Measurements from ENCODE around the gene NSL1. TPM values are rescaled to one million over a fixed set of nuclear protein-coding genes. Genes with fewer than 3 reads are reported as not detected.

The NSL1 gene
- polyA plus RNA-seq, 12 donors: 30.0 to 42.9 (median 33.0) TPM; not detected in 1

- DNase-seq: no peak
Observed at GRCh38 chr1:212688341-212689047, 103.1 kb downstream of the NSL1 start.

DNA sequence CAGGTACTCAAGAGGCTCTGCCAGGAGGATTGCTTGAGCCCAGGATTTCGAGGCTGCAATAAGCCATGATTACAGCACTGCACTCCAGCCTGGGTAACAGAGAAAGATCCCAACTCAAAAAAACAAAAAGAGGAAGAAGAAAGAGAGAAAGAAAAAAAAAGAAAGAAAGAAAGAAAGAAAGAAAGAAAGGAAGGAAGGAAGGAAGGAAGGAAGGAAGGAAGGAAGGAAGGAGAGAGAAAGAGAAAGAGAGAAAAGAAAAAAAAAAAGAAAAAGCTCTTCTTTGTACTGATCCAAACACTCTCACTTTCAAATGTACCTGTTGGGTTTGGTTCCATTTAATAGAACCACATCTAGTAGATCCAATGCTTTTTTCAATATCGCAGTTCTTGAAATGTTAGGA, 103.8 kb downstream of the NSL1 start:
- DNase-seq: no peak

DNA sequence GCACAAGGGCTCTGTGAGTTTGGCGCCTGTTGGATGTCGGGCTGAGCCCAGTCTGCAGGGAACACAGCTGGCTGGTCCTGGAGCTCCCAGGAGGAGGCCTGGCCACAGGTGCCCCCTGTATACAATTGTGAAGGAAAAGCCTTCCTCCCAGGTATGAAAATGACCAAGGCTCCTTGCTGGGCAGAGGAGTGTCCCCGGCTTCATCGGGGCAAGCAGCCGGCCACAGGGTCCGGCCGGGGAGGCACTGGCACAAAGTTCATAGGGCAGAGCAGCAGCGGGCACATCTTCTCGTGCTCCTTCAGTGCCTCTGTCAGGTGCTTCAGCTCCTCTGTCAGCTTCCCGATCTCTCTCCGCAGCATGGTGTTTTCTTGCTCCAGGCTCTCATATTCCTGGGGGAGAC, 105.0 kb downstream of the NSL1 start:
- DNase-seq: no peak

DNA sequence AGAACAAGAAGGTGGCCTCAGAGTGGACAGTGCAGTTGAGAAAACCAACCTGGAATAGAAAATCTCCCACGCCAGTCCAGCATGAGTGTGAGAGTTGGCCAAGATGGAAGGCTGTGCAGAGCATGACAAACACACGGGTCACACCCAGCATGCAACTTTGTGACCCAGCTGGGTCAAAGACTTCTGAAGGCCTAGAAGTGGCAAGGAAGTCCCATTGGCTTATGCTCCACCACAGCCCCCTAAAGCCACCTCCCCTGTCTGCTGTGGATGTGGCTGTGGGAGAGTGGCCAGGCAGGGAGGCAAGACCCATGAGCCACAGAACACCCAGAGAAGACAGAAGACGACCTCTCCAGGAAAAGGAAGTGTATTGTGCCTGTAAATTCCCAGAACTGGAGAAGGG, 105.5 kb downstream of the NSL1 start:
- no peak for DNase-seq

GRCh38 chr1:212685429-212685828, 106.1 kb downstream of the NSL1 start:
- no peak for DNase-seq

- DNase-seq: no peak
Observed at GRCh38 chr1:212684521-212685090, 107.0 kb downstream of the NSL1 start.

DNA sequence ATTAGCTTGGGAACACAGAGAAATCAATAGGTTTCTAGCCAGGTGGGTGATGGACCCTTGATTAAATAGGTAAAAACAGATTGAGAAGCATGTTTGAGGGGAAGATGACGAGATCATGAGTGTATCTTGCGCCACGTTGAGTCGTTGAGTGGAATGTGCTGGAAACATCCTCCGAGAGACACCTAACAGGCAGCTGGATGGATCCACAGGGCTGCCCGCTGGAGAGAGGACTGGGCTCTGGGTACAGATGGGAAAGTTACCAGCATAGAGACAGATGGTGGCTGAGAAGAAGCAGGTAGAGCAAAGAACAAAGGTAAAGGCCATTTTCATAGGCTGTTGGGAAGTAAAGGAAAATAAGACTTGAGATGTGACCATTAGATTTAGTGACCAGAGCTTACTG, 107.5 kb downstream of the NSL1 start:
- DNase-seq: no peak

DNA sequence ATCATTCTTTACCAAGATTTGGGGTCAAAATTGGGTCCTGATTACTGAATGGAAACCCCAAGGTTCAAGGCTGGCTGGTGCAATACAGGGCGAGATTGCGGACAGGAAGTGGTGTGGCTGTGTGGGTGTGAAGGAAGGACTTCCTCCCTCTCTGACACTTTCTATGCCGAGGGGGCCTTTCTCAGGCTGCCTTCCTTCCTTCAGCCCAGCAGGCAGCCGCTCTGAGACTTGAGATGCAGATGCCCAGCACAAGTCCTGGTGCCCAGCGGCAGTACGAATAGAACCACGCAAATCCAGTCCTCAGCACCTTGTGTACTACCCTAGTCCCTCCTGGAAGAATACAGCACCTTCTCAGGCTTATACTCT, 108.2 kb downstream of the NSL1 start:
- DNase-seq: no peak

GRCh38 chr1:212680680-212681389, 110.7 kb downstream of the NSL1 start:
- DNase-seq: no peak

- DNase-seq: no peak
Observed at GRCh38 chr1:212678456-212679410, 112.8 kb downstream of the NSL1 start.

DNA sequence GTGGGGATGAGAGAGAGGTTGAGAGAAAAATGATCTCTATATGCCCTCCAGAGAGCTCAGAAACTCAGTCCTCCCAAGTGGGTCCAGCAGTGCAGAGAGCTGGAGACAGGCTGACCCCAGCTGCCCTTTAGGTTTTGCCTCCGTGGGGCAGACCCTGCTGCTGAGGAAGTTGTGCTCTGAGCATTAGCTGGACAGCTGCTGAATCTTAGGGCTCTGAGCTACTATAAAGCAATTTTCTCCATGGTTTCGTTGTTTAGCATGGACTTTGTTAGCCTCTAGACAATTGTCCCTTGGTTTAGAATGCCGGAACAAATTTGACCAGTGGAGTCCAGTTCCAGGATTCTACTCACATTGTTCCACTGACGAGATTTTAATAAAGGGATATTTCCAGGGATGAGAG, 114.0 kb downstream of the NSL1 start:
- DNase-seq: no peak

GRCh38 chr1:212677136-212677535, 114.4 kb downstream of the NSL1 start:
- DNase-seq: no peak

Other genes with a start within 250 kb of the NSL1 start
- 100 to 1,000 TPM in 1 of 12 donors, 10 to 100 TPM in 10, not detected in 1; 11.9 to 120 (median 48.5) TPM for gene ATF3, start 183.0 kb downstream of the NSL1 start, polyA plus RNA-seq (ENCODE audit: insufficient read length in 12 of 12)
- gene BATF3, start 91.9 kb downstream of the NSL1 start, polyA plus RNA-seq (ENCODE audit: insufficient read length in 12 of 12): 1 to 10 TPM in 8 of 12 donors, under 1 TPM in 2, not detected in 2; 0.64 to 3.3 (median 1.6) TPM
- 10 to 100 TPM in 10 of 12 donors, 1 to 10 TPM in 1, not detected in 1; 9.6 to 27.0 (median 11.6) TPM for gene TATDN3, start 117 bp upstream of the NSL1 start, polyA plus RNA-seq (ENCODE audit: insufficient read length in 12 of 12)
- gene SPATA45, start 55.9 kb upstream of the NSL1 start, polyA plus RNA-seq (ENCODE audit: insufficient read length in 12 of 12): under 1 TPM in 5 of 12 donors, not detected in 7; 0.33 to 0.94 (median 0.57) TPM
- gene FLVCR1, start 66.5 kb upstream of the NSL1 start, polyA plus RNA-seq (ENCODE audit: insufficient read length in 12 of 12): 10 to 100 TPM in 6 of 12 donors, 1 to 10 TPM in 6; 5.8 to 70.1 (median 9.7) TPM
- 100 to 1,000 TPM in 1 of 12 donors, 10 to 100 TPM in 11; 36.3 to 133 (median 58.0) TPM for gene VASH2, start 158.8 kb upstream of the NSL1 start, polyA plus RNA-seq (ENCODE audit: insufficient read length in 12 of 12)
- 100 to 1,000 TPM in 1 of 12 donors, 10 to 100 TPM in 11; 21.9 to 192 (median 35.7) TPM for gene ANGEL2, start 224.1 kb upstream of the NSL1 start, polyA plus RNA-seq (ENCODE audit: insufficient read length in 12 of 12)

Measured in muscle of arm (tissue), 12 donors.